ENCODE measurements around the gene CCDC183.

DNA sequence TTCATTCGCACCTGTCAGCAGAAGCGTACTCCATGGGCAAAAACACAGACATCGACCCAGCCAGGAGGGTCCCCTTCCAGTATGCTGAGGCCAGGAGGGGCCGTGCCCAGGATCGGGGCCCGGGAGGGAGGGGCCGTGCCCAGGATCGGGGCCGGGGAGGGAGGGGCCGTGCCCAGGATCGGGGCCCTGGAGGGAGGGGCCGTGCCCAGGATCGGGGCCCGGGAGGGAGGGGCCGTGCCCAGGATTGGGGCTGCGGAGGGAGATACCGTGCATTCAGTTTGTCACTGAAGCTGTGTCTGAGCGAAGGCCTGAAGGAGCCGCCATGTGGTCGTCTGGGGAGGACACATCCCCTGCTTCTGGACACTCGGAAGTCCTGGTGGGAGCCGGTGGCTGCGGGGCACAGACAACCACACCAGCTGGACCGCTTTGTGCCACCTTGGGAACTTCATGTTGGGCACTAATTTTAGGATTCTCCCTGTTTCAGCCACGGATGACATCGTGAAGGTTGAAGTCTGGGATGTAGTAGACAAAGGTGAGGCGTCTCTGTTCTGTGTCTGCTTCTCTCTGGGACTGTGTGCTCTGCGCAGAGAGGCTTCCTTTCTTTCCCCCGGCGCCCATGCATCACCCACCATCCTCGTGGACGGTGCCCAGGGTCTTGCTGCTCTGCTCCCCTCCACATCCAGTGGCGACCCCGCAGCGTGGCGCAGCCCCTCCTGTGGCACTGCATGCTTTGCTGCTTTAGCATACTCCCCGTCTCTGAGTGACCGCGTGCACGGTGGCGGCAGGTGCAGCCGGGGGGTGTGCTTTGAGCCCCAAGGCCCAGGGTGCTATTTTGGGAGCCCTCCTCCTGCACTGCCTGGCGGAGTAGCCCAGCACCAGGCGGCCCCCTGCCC, 29.4 kb downstream of the CCDC183 start:
- TF ChIP-seq MYC (IDR thresholded peaks at IDR 0.05; ENCODE audit: low read depth, low read length), result no peak
- no peak for TF ChIP-seq CTCF (IDR thresholded peaks at IDR 0.05; ENCODE audit: low read depth, low read length)
- TF ChIP-seq POLR2A (IDR thresholded peaks at IDR 0.05; ENCODE audit: extremely low read depth, insufficient read length), result no peak
